CD4-positive, alpha-beta T cell treated with Interleukin-17A for 4 hours (primary cell): ENCODE data around the gene IGFL1.
"Not testable (repeated sequence)": the region's sequence is repeated elsewhere in the genome, so short reads cannot be mapped to it uniquely, and the experiment has no call there.

Experiments
- DNase-seq: peaks from one replicate; pipeline ENCODE4 v3.0.0-alpha.2; 2020; ENCODE audit warnings: mixed read lengths

Gene IGFL1

GRCh38 chr19:46229442-46229841 is at the start of gene IGFL1:
Gene IGFL1, plus strand, starts transcription at chr19:46229742. Its CDS starts 33 bp downstream, at chr19:46229775.
- DNase-seq, result no peak

DNA sequence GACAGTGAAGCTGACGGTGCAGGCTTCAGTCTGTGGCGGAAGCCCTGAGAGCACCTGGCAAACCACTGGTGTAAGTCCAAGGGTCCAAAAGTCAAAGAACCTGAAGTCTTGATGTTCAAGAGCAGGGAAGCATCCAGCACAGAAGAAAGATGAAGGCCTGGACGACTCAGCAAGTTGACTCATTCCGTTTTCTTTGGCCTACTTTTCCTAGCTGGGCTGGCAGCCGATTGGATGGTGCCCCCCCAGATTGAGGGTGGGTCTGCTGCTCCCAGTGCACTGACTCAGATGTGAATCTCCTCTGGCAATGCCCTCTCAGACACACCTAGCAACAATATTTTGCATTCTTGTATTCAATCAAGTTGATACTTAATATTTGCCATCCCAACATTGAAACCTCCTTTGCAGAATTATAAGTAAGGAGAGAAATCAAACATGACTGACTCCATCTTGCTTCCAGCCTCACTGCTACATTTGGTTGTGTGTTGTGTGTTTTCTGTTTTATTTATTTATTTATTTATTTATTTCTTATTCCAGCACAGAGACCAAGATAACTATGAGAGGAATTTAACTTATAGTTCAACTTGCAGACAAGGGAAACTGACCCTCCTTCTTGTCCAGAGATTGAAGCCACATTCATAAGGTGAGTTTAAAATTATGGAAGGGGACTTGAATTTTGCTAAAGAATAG is 48.7 kb upstream of the IGFL1 start:
- no peak for DNase-seq

DNA sequence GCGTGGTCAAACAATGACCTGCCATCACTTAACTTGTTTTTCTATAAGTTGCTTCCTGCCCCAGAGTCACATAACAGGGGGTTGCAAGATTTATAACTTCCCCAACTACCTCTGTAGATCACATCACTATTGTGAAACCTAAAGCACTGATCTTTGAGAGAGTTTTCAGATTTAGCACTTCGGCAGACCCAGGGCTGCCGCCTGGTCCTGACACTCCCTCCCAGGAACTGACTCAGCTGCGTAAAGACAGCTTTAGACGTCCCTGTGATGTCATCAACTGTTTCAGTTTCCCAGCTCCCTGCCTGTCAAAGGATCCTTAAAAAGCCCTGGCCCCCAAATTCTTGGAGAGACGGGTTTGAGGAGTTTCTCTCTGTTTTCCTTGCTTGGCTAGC is 48.2 kb upstream of the IGFL1 start:
- no peak for DNase-seq

GRCh38 chr19:46182476-46182875 is 47.1 kb upstream of the IGFL1 start:
- no peak for DNase-seq

DNA sequence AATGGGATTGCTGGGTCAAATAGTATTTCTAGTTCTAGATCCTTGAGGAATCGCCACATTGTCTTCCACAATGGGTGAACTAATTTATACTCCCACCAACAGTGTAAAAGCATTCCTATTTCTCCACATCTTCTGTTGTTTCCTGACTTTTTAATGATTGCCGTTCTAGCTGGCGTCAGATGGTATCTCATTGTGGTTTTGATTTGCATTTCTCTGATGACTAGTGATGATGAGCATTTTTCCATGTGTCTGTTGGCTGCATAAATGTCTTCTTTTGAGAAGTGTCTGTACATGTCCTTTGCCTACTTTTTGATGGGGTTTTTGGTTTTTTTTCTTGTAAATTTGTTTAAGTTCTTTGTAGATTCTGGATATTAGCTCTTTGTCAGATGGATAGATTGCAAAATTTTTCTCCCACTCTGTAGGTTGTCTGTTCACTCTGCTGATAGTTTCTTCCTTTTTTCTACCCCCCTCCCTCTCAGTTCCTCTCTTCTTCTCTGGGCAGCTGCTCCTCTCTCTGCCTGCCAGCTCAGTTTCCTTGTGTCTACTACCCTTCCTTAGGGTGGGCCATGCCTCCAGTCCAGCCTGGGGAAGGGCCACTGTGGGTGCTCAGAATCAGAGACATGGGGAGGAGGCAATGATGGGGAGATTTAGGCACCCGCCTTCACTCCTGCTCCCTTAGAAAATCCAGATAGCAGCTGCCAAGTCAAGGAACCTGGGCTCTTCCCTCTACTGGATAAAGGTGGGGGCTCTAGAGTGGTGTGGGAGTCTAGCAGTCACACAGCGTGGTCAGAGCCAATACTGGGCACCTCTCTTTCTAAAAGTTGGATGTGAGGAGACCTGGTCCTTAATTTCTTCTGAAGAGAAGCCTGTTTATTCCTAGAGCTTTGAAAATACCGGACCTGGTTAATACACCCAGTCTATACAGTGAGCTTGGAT is 44.5 kb upstream of the IGFL1 start:
- DNase-seq, result not testable (repeated sequence)

DNA sequence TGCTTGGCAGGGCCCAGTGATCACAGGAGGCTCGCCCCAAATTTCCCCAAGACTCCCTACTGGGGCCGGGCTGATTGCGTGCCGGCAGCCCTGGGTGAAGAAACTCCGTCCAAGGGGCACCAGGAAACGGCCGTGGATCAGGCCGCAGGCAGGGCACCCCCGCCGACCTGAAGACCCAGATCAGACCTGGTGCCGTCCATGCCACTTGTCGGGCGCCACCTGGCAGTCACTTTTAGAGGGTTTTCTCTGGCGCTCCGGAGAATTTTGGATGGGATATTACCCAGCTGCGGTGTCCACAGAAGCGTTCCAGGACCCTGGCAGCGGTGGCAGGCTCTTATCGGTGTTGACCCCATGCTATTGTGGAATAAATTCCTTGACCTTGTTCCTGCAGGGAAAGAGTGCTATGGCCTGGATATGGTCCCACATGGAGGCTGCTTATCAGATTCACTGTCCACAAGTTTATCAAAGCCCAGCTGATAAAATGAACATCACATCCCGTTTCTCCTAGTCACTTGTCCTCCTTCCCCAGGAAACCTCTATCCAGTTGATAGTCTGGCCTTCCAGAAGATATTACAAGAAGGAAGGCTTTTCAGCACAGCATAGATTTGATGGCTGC is 43.3 kb upstream of the IGFL1 start:
- no peak for DNase-seq

DNA sequence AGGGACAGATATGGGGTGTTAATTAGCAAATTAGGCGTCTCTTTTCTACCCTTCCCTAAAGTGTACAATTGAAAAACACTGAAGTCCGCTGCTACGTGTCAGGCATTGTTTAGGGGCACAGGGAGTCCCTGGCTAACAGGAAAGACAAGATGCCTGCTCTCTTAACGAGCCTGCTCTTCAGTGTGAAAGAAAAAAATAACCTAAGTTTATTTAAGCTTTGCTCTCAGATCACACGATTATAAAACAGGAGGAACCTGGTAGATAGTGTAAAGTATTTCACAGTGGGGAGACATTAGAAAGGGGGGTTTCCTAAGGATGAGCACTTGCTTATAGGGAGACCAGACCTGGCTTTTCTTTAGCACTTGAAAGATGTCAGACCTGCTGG is 42.8 kb upstream of the IGFL1 start:
- no peak for DNase-seq

- no peak for DNase-seq
Observed at GRCh38 chr19:46189971-46190888, 39.3 kb upstream of the IGFL1 start.

GRCh38 chr19:46191356-46191755 is 38.2 kb upstream of the IGFL1 start:
- DNase-seq, result no peak

- DNase-seq, result no peak
Observed at GRCh38 chr19:46191972-46192371, 37.6 kb upstream of the IGFL1 start.

GRCh38 chr19:46192626-46192991 is 36.9 kb upstream of the IGFL1 start:
- not testable (repeated sequence) for DNase-seq

GRCh38 chr19:46192992-46193650 is 36.4 kb upstream of the IGFL1 start:
- DNase-seq, result no peak

DNA sequence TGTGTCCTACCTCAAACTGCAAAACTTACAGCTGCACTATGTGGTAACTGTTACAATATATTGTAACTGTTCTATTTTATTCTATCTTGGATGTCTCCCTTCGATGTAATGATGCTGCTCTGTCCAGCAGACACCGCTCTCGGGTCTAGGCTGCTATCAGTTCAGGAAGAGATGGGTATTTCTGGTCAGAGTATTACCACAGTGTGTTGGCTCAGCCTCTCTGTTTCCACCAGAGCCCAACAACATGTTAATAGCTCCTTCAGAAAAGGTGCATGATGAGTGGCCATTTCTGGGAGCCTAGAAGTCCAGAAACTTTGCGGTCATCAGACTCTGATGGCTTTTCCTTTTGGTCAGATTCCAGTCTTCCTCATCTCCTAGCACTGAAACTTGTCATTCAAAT is 35.9 kb upstream of the IGFL1 start:
- DNase-seq, result no peak

DNA sequence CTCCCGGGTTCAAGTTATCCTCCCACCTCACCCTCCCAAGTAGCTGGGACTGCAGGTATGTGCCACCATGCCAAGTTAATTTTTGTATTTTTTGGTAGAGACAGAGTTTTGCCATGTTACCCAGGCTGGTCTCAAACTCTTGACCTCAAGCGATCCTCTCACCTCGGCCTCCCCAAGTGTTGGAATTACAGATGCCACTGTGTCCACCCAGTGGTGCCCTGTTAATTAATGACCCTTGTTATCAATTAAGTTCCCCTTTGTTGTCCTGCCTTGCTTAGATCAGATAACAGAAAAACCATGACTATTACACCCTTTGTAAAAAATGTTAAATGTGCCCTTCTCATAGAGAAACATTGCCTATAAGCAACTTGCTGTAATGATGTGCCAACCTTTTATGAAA is 34.4 kb upstream of the IGFL1 start:
- no peak for DNase-seq

- DNase-seq, result not testable (repeated sequence)
Observed at GRCh38 chr19:46195919-46196318, 33.6 kb upstream of the IGFL1 start.

DNA sequence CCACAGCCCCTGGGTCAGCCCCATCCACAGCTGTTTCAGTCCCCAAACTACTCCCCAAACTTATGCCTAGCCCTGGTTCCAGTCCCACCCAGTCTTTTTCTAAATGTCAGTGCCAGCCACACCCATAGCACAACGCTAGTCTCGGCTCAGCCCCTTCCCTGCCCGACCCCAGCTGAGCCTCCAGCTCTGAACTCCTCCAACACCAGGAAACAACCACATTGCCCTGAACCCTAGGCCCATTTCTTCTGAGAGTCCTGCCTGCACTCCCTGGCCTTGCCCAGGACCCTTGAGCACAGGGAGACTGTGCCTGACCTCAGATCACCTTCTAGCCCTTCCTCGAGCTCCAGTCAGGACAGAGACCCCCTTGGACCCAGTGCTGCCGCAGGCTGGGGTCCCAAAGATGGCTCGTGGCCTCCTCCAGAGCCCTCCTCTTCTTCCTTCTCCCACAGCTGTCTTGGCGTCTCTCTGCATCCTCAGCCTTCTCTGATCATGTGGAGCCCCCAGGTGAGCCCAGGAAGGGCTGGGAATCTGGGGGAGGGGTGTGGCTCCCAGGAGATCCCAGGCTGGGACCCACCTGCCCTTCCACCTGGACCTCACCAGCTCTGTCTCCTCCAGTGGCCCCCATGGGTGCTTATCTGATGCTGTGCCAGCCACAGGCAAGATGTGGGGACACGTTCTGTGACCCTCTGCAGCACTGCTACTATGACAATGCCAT is 33.0 kb upstream of the IGFL1 start:
- DNase-seq, result no peak

DNA sequence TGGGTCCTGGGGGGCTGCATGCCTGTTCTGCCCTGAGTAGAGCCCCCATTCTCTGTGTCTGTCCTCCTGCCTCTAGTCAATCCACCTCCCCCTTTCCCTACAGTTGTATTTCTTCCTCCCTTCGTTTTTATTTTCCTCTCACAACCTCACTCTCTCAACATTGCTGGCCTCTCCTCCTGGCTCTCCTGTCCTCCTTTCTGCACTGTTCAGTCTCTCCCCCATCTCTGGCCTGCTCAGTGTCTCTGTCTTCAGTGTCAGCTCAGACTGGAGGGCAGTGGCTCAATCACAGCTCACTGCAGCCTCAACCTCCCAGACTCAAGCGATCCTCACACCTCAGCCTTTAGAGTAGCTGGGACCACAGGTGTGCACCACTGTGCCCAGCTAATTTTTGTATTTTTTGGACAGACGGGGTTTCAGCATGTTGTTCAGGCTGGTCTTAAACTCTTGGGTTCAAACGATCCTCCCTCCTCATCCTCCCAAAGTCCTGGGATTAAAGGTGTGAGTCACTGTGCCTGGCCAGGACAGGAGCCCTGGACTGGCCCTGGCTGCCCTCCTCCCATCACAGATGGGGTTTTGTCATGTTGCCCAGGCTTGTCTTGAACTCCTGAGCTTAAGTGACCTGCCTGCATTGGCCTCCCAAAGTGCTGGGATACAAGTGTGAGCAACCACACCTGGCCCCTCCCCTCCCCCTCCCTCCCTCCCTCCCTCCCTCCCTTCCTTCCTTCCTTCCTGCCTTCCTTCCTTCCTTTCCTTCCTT is 32.0 kb upstream of the IGFL1 start:
- no peak for DNase-seq

GRCh38 chr19:46198756-46199155 is 30.8 kb upstream of the IGFL1 start:
- DNase-seq, result no peak

GRCh38 chr19:46201454-46202310 is 27.9 kb upstream of the IGFL1 start:
- DNase-seq, result no peak

DNA sequence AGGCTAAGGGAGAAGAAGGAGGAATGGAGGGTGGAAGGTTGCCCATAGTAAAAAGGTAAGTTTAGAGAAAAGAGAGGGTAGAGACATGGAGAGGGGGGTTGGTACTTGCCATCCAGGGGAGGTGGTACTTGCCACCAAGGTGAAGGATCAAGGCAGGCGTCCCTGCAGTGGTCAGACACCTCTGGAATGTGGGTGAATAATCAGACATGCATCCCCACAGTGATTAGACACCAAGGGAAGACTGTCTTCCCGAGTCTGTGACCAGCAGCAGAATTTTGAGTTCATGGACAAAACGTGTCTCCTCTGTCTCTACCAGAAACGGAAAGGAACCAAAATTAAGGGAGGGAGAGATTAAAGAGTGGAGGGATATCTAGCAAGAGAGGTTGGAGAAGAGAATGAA is 27.1 kb upstream of the IGFL1 start:
- no peak for DNase-seq
